GM12874 (cell line): ENCODE data around the gene EXOSC10.
A peak's percentile ranks its signal among the peaks of the same experiment; 100 is the strongest.

Experiments used
- TF ChIP-seq, protein P1 (sequence below): IDR thresholded peaks from 2 replicates; pipeline ENCODE4 v1.5.1; 2011; ENCODE audit warnings: low read depth, mild to moderate bottlenecking, control low read depth, low read length, moderate library complexity; ENCODE audit not compliant: insufficient read depth

The EXOSC10 gene

DNA sequence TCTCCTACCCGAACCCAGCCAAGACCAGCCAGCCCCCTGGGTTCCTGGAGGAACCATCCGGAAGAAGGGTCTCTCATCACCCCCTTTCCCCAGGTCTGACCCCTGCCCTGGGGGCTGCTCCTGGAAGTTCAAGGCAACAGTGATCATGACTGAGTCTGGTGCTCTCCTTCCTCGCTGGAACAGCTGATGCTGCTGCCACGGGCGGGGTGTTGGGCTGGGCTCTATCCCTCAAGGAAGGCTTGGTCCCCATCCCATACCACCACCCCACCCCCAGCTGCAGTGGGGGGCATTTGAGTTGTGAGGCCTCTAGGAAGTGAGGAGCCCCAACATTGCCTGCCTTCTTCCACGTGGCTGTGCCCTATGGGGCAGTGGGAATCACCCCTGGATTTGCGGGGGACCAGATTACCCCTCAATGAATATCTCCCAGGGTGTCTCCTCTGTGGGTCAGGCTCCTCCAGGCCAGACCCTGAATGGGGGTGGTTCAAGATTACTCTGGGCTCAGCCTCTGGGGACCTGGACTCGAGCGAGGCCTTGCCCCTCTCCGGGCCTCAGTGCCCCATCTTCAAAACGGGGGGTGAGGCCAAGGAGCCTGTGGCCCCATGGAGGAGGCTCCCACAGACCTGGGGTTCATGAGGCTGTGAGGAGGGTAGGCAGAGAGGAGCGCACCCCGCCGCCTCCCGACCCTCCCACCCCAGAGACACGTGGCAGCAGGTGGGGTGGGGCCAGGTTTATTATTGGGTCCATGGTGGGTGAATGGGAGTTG lies 55.4 kb downstream of the EXOSC10 start:
- TF ChIP-seq, protein P1, sequence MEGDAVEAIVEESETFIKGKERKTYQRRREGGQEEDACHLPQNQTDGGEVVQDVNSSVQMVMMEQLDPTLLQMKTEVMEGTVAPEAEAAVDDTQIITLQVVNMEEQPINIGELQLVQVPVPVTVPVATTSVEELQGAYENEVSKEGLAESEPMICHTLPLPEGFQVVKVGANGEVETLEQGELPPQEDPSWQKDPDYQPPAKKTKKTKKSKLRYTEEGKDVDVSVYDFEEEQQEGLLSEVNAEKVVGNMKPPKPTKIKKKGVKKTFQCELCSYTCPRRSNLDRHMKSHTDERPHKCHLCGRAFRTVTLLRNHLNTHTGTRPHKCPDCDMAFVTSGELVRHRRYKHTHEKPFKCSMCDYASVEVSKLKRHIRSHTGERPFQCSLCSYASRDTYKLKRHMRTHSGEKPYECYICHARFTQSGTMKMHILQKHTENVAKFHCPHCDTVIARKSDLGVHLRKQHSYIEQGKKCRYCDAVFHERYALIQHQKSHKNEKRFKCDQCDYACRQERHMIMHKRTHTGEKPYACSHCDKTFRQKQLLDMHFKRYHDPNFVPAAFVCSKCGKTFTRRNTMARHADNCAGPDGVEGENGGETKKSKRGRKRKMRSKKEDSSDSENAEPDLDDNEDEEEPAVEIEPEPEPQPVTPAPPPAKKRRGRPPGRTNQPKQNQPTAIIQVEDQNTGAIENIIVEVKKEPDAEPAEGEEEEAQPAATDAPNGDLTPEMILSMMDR = no peak

DNA sequence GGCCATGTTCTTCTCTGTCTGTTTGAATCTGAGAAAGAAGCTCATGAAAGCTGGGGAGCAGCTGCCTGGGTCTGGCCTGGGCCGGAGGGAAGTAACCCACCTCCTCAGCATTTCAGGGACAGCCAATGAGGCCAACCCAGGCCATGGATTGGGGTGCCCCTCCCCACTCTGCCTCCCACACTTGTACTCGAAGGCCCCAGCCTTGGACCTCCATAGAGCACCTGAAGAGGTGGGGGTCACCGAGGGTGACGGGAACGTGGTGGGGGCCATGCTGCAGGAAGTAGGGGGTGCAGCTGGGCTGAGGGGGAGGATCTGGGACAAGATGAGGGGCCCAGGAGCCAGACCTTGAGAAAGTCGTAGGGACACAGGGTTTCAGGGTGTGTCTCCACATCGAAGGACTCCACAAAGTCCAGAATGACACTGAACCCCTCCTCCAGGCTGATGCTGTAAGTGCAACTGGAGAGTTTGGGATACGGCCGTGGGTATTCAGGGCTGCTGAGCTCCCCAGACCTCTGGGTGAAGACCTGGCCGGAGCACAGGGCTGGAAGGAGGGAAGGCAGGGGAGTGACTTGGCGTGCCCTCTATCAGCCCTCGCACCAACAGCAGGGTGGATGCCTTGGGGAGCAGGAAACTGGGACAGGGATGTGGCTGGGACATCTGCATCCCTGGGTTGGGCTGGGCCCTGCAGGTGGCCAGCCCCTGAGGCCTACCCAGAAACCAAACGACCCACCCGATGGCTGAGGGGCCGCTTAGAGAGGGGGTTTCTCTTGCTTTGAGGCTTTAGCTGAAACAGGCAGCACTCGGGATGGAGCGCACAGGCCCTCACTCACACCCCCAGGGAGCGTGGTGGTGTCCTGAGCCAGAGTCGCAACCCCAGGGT lies 56.4 kb downstream of the EXOSC10 start:
- TF ChIP-seq, protein P1 = no peak

DNA sequence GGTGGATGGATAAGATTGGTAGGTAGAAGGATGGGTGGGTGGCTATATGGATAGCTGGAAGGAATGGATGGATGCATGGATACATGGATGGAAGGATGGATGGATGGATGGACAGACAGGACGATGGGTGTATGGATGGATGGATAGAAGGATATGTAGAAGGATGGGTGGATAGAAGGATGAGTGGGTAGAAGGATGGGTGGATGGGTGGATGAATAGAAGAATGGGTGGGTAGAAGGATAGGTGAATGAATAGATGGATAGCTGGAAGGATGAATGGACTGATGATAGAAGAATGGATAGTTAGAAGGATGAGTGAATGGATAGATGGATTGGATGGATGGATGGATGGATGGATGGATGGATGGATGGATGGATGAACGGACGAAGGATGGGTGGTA lies 57.6 kb downstream of the EXOSC10 start:
- TF ChIP-seq, protein P1 = no peak

DNA sequence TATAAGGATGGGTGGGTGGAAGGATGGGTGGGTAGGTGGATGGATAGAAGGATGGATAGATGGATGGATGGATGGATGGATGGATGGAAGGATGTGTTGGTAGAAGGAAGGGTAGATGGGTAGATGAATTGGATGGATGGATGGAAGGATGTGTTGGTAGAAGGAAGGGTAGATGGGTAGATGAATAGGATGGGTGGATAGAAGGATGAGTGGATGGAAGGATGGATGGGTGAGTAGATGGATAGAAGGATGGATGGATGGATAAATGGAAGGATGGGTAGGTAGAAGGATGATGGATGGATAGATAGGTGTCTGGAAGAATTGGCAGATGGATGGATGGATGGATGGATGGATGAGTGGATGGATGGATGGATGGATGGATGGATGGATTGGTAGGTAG lies 58.6 kb downstream of the EXOSC10 start:
- TF ChIP-seq, protein P1 = no peak

DNA sequence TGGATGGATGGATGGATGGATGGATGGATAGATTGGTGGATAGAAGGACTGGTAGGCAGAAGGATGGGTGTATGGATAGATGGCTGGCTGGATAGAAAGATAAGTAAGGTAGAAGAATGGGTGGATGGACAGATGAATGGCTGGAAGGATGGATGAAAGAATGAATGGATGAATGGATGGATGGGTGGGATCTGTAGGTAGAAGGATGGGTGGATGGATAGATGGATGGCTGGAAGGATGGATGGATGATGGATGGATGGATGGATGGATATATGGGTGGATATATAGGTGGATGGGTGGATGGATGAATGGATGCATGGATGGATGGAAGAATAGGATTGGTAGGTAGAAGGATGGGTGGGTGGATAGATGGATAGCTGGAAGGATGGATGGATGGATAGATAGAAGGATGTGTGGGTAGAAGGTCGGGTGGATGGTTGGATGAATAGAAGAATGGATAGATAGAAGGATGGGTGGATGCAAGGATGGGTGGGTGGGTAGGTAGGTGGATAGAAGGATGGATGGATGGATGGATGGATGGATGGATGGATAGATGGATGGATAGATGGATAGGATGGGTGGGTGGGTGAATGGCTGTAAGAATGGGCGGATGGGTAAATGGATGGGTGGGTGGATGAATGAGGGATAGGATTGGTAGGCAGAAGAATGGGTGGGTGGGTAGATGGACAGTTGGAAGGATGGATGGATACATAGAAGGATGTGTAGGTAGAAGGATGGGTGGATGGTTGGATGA lies 60.1 kb downstream of the EXOSC10 start:
- TF ChIP-seq, protein P1 = no peak

DNA sequence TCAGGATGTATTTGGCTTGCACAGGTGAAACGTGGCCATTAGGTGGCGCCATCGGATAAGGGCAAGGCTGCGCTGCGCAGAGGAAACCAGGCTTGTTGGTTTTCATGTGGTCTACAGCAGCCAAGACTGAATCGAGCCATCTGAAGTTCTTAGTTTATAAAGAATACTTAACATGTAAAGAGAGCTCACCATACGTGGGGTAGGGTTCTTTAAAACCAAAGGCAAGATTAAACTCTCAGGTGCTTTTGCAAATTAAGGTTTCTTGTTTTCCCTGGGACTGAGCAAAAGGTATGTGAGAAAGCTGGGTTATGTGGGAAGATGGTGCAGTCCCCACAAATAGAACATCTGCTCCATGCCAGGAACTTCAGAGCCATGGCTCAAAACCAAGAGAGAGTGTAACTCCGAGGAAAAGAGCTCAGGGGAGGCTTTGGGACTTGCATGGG lies 61.9 kb downstream of the EXOSC10 start:
- TF ChIP-seq, protein P1 = peak; percentile 91
